Frontal cortex (tissue), 4 donors: ENCODE measurements around the gene VPS39. TPM values are rescaled to one million over a fixed set of nuclear protein-coding genes. Genes with fewer than 3 reads are reported as not detected.

Experiments used
- DNase-seq, 2 donors: peaks; one replicate each; pipeline ENCODE4 v3.0.0; 2012; ENCODE audit warnings: low spot score in 2 of 2
- FAIRE-seq: peaks from 2 replicates; lab custom pipeline; 2012; peaks lifted over from hg19 to GRCh38; lab: Jason Lieb, UNC
- total RNA-seq: library from RNA; depleted of rRNA; stranded (reverse); fragments of >200 nt; gene quantifications from one replicate; pipeline ENCODE4 v1.2.3, GENCODE V29; 2014
- donor health status: control.
- donor health status: control.
- donor health status: control.

Gene VPS39
- total RNA-seq, 1 donor from 2014 or later: 54.2 TPM

DNA sequence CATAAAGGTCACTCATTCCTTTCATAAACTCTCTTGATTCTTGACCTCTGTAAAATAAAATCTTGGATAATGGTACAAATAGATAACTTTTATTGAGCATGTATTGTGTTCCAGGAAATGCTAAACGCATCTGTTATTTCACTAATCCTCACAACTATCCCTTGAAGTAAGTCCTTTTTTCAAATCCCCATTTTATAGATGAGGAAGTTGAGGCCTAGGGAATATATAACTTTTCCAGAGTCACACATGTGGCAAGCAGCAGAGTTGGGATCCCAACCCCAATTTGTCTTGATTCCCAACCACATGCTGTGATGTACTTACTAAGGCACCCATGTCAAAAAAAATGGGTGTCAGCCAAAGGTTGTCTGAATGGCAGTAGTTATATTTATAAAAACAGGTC, 6.3 kb downstream of the VPS39 start:
- DNase-seq (no peak), FAIRE-seq (no peak)

DNA sequence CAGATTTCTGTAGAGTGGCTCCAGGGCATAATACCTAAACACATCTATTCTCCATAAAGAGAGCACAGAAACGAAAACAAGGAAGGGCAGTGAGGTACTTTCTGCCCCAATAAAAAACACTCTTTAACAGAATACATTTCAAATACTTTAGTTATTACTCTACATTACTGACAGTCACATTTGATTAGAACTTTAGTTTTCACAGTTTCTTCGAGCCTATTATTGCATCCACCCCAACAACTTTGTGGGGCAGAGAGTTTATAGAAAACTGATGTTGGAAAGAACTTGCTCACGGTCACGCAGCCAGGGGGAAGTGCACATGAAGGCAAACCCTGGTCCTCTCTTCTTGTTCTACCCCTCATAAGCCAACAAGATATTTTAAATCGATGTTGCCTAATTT, 9.0 kb downstream of the VPS39 start:
- FAIRE-seq (no peak), DNase-seq (no peak)

DNA sequence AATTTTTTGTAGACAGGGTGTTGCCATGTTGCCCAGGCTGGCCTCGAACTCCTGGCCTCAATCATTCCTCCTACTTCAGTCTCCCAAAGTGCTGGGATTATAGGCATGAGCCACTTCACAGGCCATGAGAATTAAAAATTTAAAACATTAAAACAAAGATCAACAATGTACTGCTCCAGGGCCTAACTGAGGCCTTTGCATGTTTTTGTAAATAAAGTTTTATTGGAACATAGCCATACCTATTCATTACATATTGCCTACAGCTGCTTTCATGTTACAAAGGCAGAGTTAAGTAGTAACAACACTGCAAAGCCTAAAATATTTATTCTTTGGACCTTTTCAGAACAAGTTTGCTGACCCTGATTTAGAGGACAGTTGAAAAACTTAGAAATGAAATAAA, 9.6 kb downstream of the VPS39 start:
- DNase-seq: no peak
- no peak for FAIRE-seq

DNA sequence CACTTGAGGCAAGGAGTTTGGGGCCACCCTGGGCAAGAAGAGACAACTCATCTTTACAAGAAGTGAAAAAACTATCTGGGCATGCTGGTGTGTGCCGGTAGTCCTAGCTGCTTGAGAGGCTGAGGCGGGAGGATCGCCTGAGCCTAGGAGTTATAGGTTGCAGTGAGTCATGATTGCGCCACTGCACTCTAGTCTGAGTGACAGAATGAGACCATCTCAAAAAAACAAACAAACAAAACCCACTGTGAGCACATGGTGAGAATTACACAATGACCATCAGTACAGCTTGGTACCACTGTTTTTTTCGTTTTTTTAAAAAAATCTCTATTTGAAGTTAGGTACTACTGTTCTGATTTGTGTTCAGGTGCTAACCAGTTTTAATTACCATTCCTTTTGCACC, 13.6 kb downstream of the VPS39 start:
- FAIRE-seq (no peak), DNase-seq (no peak)

DNA sequence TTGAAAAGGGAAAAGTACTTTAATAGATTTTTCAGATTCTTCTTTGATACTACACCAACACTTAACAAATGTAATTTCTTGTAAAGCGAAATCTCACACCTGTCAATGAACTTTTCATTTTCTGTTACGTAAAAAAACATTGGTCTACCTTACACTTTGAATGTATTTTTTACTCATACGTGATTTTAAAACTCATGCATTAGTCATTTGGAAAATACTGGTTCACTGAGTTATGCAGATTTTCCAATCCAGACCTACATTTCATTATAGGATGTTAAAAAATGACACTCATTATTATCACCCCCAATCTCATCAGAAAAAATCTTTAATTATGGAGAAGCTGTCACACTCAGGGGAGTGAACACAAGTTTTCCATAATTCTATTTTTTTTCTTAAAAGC, 14.7 kb downstream of the VPS39 start:
- DNase-seq: no peak
- no peak for FAIRE-seq

DNA sequence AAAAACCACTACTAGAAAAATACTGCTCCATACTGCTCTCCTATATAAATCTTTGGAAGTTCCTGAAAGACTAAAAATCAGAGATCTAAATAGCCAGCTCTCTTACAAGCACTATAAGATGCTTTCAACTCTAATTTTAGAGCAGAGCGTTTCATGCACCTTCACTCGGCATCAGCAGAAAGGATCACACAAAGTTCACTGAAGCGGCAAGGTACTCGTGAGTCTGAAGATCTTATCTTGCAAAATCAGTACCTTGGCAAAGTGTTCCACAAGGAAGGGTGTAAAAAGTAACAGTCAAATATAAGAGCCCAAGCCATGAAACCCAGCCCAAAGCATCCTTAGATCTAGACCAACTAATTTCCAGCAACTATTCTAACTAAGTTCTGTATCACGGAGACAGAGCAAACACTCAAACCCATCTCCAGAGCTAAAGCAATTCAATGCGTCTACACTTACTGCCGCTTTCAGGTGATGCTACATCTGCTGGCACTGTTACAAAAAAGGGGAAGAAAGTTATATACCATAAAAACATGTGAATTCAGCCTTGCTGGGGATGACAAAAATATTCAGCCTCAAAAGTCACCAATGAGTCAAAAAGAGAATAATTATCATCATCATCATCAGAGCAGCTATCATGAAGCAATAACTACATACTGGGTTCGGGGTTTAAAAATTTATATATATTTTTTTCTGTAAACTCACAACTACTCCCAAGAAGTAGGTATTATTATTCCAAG, 16.3 kb downstream of the VPS39 start:
- FAIRE-seq: no peak
- DNase-seq: no peak

DNA sequence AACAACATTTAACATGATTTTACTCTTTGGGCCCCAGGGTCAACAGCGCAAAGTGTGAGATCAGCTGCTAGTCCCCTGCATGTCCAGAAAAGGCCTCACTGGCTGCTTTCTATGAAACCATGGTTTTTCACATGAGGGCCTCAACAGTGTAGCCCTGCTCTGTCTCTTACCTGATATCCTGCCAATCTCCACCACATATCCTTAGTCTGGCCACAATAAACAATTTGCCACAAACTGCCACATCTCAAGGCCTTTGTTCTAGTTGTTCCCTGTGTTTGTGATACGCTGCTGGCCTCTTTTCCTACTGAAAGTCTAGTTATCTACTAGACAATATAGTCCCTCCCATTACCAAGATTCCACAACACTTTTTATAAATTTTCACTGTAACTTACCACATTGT, 17.7 kb downstream of the VPS39 start:
- DNase-seq (no peak), FAIRE-seq (no peak)

DNA sequence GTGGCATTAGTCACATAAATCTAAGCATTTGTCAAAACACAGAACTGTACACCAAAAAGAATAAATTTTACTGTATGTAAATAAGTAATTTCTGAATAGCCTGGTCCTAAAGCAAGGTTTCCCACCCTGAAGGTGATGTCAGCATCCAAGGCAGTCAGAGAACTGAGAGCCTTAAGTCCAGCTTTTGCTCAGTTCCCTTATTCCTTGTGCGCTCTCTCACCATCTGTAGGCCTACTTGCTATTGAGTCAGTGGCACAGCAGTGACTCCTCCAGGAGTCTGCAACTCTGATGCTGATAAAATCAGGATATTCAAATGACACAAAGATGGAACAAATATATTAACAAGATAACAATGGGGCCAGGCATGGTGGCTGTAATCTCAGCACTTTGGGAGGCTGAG, 22.3 kb downstream of the VPS39 start:
- DNase-seq: no peak
- no peak for FAIRE-seq

DNA sequence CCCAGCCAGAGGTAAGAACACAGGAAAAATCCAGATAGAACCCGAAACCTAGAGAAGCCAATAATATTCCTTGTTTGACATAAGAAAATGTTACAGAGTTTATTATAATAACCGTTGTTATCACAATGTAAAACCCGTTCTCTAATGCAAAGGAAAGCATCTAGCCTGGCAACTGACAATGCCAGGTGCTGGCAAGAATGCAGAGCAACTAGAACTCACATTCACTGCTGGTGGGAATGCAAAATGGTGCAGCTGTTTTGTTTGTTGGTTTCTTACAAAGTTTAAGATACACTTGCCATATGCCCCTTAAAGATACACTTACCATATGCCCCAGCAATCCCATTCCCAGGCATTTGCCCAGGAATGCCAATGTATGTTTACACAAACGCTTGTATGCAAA, 23.4 kb downstream of the VPS39 start:
- FAIRE-seq (no peak), DNase-seq (no peak)

DNA sequence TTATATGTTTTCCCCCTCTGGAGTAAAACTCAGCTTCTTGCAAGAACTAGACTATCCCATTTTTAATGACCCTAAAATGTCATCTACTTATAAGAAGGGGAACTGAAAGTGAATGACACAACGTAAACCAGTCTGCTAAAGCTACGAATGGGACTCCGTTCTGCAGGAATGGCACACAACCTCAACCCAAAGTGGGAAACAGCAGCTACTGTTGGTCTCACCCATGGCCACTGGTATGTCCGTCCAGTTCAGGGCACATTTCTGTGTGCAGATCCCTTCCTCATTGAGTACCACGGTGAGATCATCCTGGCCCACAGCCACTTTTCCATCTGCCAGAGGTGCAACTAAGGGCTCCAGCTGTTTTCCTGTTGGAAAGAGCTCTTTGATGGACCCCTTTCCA, 23.8 kb downstream of the VPS39 start:
- FAIRE-seq: no peak
- DNase-seq: no peak

DNA sequence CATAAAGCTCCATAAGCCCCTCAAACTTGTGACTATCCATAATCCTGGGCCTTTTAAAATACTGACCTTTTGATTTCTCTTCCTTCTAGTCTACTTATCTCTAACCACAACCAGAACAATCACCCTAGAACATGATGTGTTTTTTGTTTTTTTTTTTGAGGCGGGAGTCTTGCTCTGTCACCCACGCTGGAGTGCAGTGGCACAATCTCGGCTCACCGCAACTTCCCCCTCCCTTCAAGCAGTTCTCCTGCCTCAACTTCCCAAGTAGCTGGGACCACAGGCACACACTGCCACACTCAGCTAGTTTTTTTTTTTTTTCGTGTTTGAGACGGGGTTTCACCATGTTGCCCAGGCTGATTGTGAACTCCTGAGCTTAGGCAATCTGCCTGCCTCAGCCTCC, 25.1 kb downstream of the VPS39 start:
- FAIRE-seq: no peak
- DNase-seq: no peak

DNA sequence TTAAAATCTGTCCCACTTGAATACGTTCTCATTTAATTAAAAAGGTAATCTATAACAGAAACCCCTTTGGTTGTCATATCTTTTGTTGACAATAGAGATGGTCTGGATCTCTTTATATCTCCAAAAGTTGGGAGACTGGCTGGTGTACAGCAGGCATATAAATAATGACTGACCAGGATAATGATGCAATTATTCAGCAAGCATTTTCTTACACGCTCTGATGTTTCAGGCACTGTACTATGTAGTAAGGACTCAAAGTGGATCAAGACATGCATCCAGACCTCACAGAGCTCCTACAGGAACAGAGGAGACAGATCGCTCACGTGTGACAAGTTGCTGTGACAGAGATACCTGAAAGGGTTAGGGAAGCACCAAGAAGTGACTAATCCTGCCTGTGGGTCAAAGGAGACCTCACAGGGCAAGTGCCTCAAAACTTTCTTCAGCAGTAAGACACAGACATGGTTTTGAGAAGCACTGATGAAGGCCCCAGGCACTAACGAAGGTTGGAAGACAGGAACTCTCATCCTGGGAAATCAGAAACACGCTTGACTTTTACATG, 25.7 kb downstream of the VPS39 start:
- FAIRE-seq: no peak

DNA sequence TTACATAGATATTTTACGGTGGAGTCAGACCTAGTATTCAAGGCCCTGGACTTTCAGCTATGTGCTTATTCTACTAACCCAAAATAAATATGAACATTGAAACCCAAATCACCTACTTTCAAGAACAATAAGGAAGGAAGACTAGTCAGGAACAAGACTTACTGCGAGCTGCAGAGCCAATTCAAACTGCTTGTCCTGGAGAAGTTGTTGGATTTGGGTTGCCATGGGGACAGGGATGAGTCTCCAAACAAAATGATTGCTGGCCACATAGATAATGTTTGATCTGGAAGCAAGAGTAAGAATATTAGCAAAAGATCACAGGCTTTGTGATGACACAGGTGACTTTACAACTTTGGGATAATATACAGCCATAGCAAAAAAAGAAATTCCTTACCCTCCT, 30.0 kb downstream of the VPS39 start:
- no peak for FAIRE-seq

More for the DNA sequence above, 25.7 kb downstream of the VPS39 start:
- DNase-seq: no peak

DNA sequence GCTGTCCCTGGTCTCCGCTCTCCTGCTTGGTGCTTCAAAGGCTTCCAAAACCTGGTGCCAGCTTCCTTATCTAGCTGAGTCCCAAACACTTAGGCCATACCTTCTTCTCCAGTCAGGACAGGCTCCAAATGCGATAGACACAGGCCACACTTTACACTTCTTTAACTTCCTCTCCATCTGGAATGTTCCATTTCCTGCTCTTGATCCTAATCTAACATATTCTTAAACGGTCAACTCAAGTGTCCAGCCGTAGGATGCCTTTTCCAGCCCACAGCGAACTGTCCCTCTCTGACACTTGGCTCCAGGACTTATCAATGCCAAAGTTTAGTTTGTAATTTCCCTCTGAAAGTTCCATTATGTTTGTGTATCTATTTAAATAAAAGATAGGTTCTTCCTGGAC, 32.4 kb downstream of the VPS39 start:
- DNase-seq (no peak), FAIRE-seq (no peak)

More for the DNA sequence above, 30.0 kb downstream of the VPS39 start:
- DNase-seq: no peak

DNA sequence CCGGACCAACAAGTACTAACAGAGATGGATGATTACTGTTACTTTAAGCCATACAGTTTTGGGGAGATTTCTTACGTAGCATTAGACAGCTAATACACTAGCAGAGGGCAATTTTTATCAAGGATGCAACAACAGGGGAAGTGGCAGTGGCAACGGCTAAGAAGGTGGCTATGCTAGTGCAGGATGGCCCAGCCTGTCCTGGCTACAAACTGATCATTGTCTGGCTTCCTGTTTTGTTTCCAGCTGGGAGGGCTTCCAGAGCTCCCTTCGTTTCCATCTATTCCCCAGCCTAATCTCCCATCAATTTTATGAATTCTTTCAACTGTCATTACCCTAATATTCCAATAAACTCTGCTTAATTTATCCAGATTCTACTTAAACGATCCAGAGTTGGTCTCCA, 35.6 kb downstream of the VPS39 start:
- no peak for DNase-seq
- no peak for FAIRE-seq

DNA sequence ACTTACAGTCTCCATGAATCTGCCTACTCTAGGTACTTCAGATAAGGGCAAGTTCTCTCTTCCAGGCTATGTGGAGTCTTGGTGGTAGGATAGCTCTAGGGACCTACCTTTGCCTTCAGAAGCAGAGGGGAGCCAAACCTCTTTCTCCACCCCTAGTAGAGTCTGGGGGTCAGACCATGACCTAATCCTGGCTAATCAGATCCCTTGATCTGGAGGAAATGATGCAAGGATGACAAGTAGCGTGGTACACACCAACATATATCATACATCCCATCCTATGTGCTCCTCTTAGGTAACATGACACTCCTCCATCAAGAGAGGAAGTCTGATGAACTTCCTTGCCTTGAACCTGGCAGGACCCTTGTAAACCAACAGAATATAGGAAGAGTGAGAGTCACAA, 36.3 kb downstream of the VPS39 start:
- DNase-seq (no peak), FAIRE-seq (no peak)

DNA sequence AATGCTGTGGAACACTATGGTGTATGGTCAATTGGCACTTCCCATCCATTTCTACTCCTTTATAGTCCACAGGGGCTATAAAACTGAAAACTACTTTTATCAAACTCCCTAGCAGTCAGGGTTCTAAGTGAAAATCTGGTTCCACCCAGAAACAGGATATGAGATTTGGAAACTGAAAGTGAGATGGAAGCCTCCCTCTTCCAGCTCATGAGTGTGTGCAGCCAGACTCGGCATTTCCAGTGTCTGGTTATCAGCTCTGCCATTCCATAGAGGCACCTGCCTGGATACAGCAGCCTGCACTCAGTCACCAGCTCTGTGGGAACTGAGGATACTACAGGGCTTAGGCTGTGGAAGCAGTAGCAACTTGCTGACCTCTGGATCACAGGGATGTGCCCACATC, 37.0 kb downstream of the VPS39 start:
- FAIRE-seq: no peak

DNA sequence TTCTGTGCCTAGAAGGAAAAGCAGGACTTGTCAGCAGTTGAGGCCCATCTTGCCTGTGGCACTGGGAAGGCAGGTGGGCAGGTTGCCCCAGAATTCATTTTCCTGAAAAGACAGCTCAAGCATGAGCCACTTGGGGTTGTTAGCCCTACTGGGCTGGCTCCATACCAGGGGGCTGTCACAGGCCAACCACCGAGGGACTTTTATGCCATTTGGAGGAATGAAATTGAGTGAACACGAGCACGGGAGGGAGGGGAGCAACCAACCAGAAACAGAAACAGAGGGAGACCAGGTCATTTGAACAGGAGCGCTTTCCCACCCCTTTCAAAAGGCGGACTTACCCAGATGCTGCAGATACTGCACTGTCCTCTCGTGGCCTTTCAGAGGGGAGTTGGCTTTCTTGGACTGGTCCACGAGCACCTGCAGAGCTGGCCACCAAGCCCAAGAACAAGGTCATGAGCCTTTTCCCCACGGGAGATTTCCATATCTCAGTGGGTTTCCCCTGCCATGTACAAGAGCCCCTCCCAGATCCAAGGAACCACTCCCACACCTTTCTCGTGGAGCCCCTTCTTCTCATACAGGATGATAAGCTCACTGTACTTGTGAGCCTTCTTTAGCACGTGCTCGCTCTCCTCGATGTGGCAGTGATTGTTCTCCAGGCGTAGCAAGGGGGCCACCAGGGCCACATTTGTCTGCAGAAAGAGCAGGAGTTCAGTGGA, 41.7 kb downstream of the VPS39 start:
- DNase-seq (no peak), FAIRE-seq (no peak)

More for the DNA sequence above, 37.0 kb downstream of the VPS39 start:
- no peak for DNase-seq

DNA sequence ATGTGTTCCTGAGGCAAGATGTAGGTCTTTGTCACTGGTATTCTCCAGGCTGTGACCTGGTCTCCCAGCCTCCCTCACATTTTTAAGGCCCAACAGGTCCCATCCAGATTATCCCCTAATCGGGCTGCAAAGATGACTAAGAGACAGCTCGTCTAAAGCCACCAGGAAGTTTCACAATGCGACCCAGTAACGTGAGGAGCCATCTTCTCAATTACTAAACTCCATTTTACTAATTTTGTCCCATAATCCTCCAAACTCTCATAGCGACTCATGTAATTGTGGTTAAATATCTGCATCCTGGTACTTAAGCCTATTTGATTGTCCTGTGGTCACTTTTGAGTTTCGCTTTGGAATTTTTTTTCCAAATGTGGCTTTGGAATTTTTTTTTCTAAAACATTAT, 43.0 kb downstream of the VPS39 start:
- FAIRE-seq: no peak
- no peak for DNase-seq

DNA sequence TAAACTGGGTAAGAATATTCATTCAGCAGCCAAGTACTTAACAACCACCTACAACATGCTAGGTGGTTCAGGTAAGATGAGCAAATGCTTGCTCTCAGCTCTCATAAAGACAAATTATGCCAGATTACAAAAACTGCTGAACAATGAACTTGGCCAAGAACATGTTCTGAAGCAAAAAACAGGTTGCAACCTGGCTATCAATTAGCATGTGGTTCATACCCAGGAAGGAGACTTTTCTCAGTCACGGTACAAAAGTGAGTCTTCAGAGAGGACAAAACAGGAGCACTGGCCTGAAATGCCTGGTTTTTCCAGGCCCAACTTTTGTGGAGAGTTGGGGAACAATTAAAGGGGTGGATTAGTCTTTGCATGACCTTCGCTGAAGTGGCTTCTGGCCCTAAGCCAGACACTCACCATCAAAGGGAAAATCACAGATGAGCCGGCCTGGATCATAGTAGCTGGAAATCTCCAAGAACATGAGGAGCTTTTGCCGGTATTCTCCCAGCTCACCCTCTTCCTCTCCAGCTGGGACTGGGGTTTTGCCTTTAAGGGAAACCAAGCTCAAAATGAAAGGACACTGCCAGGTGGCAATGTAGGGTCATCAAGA, 44.1 kb downstream of the VPS39 start:
- DNase-seq: no peak
- no peak for FAIRE-seq

DNA sequence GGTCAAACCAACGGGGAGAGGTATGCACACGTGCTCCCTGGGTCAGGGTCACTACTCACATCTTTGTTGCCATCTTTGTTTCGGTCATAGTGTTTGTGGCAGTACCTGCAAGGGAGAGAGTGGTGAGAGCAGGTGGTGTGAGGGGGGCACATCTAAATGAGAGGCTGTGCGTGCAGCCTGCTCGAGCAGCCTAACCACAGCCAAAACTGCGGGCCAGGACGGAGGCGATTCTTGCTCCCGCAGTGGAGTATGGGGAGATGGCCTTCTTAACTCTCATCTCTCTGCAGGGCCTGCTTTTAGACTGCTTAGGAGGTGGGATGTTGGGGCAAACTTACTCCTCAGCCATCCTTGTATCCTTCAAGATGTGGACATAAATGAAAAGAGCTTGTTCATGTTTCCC, 44.8 kb downstream of the VPS39 start:
- FAIRE-seq: no peak
- no peak for DNase-seq
